ENCODE measurements around the gene FA2H.
A peak's percentile ranks its signal among the peaks of the same experiment; 100 is the strongest.
"Not testable (repeated sequence)": the region's sequence is repeated elsewhere in the genome, so short reads cannot be mapped to it uniquely, and the experiment has no call there.

The FA2H gene

GRCh38 chr16:74723256-74723655 is 51.4 kb downstream of the FA2H start:
- DNase-seq (ENCODE audit: low spot score), result no peak

DNA sequence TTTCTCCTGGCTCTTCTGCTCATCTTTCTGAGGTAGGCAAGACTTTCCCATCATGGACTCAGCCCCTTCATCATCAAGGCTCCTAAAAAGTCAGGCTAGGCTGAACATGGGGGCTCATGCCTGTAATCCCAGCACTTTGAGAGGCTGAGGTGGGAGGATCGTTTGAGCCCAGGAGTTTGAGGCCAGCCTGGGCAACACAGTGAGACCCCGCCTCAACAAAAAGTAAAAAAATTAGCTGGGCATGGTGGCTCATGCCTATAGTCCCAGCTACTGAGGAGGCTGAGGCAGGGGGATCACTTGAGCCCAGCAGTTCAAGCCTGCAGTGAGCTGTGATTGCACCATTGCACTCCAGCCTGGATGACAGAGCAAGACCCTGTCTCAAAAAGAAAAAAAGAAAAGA is 52.5 kb downstream of the FA2H start:
- not testable (repeated sequence) for DNase-seq (ENCODE audit: low spot score)

DNA sequence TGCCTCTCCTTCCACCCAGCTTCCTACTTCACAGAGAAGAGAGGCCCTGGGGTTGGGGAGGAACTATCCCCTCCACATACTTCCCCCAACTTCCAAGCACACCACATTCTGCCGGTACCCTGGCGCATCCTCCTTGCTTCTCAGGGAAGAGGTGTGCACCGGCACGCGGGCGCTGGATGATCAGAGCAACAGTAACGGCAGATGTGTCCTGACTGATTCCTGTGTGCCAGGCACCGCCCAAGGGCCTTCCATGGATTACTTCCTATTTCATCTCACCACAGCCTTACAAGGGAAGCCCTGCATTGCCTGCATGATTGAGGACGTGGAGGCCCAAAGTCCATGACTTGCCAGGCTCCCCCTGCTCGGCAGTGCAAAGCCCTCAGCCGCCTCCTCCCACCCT is 52.9 kb downstream of the FA2H start:
- no peak for DNase-seq (ENCODE audit: low spot score)

DNA sequence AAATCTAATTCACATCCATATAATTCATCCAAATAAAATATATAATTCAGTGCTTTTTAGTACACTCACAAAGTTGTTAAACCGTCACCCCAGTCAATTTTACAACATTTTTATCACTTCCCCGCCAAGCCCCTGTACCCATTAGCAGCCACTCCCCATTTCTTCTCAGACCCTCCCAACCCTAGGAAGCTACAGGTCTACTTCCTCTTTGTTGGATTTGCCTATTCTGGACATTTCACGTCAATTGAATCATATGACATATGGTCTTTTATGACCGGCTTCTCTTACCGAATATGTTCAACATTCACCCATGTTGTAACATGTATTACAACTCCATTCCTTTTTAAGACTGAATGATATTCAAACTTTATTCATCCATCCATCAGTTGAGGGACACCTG is 54.0 kb downstream of the FA2H start:
- DNase-seq (ENCODE audit: low spot score), result no peak

GRCh38 chr16:74718741-74719610 is 55.6 kb downstream of the FA2H start:
- DNase-seq (ENCODE audit: low spot score), result no peak

GRCh38 chr16:74718140-74718539 is 56.5 kb downstream of the FA2H start:
- no peak for DNase-seq (ENCODE audit: low spot score)

DNA sequence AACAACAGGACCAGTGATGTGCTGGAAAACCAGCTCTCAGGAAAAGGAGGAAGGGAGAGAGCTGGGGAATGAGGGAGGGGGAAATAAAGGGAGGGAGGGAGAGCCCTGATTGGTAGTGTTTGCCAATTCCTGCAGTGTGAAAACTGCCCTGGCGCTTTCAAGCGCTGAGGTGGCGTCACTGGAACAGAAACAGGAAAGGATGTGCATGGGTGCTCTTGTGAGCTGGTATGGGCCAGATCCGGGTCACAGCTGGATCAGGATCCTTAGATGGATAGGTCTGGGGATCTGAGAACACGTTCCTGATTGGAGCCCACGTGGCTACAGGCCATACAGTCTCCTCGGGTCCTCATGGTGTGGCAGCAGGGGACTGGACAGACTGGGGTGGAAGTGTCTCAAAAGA is 57.3 kb downstream of the FA2H start:
- DNase-seq (ENCODE audit: low spot score), result no peak

- DNase-seq (ENCODE audit: low spot score), result no peak
These were observed 58.3 kb downstream of the FA2H start for GRCh38 chr16:74716355-74716754.

- no peak for DNase-seq (ENCODE audit: low spot score)
These were observed 60.7 kb downstream of the FA2H start for GRCh38 chr16:74713876-74714275.

GRCh38 chr16:74713325-74713724 is 61.3 kb downstream of the FA2H start:
- no peak for DNase-seq (ENCODE audit: low spot score)

DNA sequence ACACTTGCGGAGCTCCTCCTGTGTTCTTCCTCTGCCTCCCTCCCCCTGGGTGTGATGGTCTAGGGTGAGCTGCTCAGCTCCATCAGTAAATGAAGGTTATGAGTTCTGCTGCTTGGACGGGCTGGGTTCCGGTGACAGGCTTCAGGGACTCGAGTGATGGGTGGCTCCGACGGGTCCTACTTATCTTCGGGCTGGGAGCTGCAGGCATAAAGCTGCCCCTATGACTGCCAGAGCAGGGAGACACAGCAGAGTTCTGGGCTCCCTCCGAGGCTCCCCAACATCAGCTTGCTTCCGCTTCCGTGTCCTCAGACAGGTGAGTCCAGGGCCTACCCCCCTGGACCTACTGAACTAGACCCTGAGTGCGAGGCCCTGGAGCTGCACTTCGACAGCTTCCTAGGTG is 62.7 kb downstream of the FA2H start:
- DNase-seq (ENCODE audit: low spot score), result no peak

GRCh38 chr16:74710401-74710800 is 64.2 kb downstream of the FA2H start:
- DNase-seq (ENCODE audit: low spot score), result no peak

DNA sequence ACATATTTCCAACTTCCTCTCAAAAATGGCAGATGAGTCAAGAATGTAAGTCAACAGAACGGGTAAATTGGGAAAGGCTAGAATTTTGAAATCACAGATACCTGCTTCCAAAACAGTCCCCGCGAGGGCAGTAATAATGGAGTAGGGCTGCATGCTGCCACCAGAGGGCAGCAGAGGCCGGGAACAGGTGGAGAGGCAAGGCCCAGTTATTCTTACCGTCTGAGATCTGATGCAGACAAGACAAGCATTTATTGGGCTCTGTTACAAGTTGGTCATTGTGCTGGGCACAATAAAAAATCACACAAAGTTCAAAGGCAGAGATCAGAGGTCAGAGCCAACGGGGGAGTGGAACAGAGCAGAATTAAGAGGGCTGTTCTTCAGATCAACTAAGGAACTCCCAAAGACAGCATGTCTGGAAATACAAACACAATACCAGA is 65.2 kb downstream of the FA2H start:
- DNase-seq (ENCODE audit: low spot score), result peak; percentile 68

DNA sequence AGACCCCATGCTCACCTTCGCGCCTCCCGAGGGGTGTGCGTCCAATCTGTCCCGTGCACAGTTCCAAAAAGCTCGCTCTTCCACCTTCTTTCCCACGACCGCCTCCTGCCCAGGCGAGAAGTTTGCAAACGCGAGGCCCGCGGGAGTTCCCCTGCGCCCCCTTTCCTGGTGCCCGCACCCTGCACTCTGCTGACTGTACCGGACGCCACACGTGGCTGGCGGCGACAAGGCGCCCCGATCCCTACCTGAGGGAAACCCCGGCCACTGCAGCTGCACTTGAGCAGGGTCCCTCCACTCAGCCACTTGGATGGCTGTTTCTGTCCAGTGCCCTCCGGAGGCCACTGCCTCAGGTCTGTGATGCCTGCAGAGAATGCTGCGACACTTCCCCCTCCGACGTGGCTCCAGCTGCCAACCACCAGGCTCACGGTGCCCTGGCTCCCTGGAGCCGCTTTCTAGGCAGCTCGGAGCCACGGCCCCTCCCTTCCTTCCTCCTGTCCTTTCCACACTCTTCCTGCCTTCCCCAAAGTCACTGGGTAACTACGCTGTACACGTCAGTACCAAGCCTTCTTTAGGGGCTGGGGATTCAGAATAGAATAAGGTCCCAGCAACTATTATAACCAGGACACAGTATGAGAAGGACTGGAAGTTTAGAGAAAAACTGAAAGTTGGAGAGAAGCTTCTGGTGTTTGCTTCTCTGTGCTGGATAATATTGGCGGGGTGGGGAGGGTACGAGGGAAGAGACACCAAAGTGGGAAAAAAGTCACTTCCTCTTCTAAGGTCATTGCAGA is 74.0 kb downstream of the FA2H start, which contains the start of gene MLKL:
MLKL (minus strand) TSS at position 425 of the 788 bp plus-strand sequence. CDS start 5,105 bp downstream, outside the sequence.
- DNase-seq (ENCODE audit: low spot score), result no peak

GRCh38 chr16:74700116-74700437 is 74.5 kb downstream of the FA2H start:
- DNase-seq (ENCODE audit: low spot score), result no peak

DNA sequence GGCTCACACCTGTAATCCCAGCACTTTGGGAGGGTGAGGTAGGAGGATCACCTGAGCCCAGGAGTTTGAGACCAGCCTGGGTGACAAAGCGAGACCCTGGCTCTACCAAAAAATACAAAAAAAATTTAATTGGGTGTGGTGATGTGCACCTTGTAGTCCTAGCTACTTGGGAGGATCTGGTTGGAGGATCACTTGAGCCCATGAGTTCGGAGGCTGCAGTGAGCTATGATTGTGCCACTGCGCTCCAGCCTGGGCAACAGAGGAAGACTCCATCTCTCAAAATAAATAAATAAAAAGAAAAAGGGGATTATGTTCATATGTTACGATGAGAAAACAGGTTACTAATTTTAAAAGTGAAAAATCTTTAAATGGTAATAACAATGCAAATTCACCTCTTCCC is 75.0 kb downstream of the FA2H start:
- no peak for DNase-seq (ENCODE audit: low spot score)

DNA sequence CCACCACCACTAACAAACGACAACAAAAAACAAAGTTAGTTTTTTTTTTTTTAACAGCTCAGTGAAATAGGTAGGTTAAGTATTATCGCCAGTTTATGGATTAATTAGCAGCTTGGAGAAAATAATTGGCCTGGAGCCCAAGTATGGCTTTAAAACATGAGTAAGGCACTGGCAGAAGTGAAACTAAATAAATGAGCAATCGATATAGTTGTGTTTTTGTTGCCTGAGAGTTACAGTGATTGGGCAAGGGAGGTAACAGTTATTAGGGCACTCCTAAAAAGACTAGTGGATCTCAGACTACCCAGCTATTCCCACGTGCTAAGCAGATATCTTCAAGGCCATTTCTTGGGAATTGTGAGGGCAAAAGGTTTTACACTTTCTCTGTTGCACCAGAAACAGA is 76.4 kb downstream of the FA2H start:
- no peak for DNase-seq (ENCODE audit: low spot score)

GRCh38 chr16:74695450-74696422 is 78.9 kb downstream of the FA2H start:
- peak; percentile 83 for DNase-seq (ENCODE audit: low spot score)

- no peak for DNase-seq (ENCODE audit: low spot score)
These were observed 83.3 kb downstream of the FA2H start for GRCh38 chr16:74691093-74691855.

GRCh38 chr16:74682556-74682955 is 92.1 kb downstream of the FA2H start:
- DNase-seq (ENCODE audit: low spot score), result no peak

DNA sequence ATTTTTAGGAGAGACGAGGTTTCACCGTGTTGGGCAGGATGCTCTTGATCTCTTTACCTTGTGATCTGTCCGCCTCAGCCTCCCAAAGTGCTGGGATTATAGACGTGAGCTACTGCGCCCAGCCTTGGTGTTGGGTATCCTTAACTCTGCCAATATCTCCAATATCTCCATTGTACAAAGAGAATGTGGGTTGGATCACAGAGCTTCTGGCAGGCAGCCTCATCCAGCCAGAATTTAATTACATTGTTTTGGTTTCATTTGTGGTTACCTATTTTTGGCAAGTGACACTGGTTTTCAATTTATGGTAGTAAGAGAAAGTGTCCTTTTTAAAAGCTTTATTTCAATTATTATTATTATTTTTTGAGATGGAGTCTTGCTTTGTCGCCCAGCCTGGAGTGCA is 93.9 kb downstream of the FA2H start:
- DNase-seq (ENCODE audit: low spot score), result no peak
